Prostate gland (tissue), 2 donors: ENCODE measurements around the gene FAM83G. TPM values are rescaled to one million over a fixed set of nuclear protein-coding genes. Genes with fewer than 3 reads are reported as not detected.
A peak's percentile ranks its signal among the peaks of the same experiment; 100 is the strongest.

Experiments used
- DNase-seq: peaks from one replicate; pipeline ENCODE4 v3.0.0-alpha.2; 2019; ENCODE audit warnings: low spot score
- H3K27ac ChIP-seq, 2 donors: fragments of 200-600 bp; sonication (generic); 2 replicates each; pipeline ENCODE4 v1.5.1; 2017 to 2019
- H3K27me3 ChIP-seq: fragments of 200-600 bp; sonication (generic); replicated peaks from 2 replicates; pipeline ENCODE4 v1.5.1; 2019; ENCODE audit not compliant: insufficient read depth
- H3K36me3 ChIP-seq, 2 donors: fragments of 200-600 bp; sonication (generic); 1 replicate in 1 of 2; 2 replicates in 1 of 2; pipeline versions ENCODE4 v1.5.1 to v1.8.1; 2017 to 2019
- H3K4me1 ChIP-seq: fragments of 200-600 bp; sonication (generic); replicated peaks from 2 replicates; pipeline ENCODE4 v1.5.1; 2019
- H3K4me3 ChIP-seq, 2 donors: fragments of 200-600 bp; sonication (generic); 2 replicates each; pipeline ENCODE4 v1.5.1; 2017 to 2019
- H3K9me3 ChIP-seq: fragments of 200-600 bp; sonication (generic); 2 replicates; pipeline ENCODE4 v1.5.1; 2017
- CTCF ChIP-seq, 4 experiments: fragments of 200-600 bp in 2 of 4; fragments of 450-650 bp in 2 of 4; sonication (generic) in 2 of 4; IDR thresholded peaks; 1 replicate in 3 of 4; 2 replicates in 1 of 4; pipeline ENCODE4 v1.5.1; 2016 to 2019; ENCODE audit warnings: antibody characterized with exemption in 4 of 4, mild to moderate bottlenecking in 2 of 4, moderate library complexity in 2 of 4
- POLR2A ChIP-seq: fragments of 450-650 bp; IDR thresholded peaks from one replicate; pipeline ENCODE4 v1.6.1; 2016; ENCODE audit warnings: antibody characterized with exemption, mild to moderate bottlenecking
- POLR2AphosphoS5 ChIP-seq: sonication (generic); formaldehyde crosslinking; IDR thresholded peaks from one replicate; pipeline ENCODE4 v1.6.1; 2017; ENCODE audit warnings: antibody characterized with exemption
- WGBS: methylation state at CpG from one replicate; pipeline ENCODE4 v1.1.5; 2018; 5-methylcytosine and 5-hydroxymethylcytosine counted together
- intact Hi-C: fragments of 100-400 bp; cut with DNase I; formaldehyde crosslinking; loops from one replicate; pipeline ENCODE4 v1.14.2; 2022
- total RNA-seq, 2 donors: library from RNA; depleted of rRNA; stranded (reverse); fragments of >200 nt; gene quantifications; one replicate each; pipeline ENCODE4 v1.1.0, GENCODE V29; 2016

FAM83G gene
- total RNA-seq, 2 donors from 2014 or later = 7.3 to 9.5 TPM

DNA sequence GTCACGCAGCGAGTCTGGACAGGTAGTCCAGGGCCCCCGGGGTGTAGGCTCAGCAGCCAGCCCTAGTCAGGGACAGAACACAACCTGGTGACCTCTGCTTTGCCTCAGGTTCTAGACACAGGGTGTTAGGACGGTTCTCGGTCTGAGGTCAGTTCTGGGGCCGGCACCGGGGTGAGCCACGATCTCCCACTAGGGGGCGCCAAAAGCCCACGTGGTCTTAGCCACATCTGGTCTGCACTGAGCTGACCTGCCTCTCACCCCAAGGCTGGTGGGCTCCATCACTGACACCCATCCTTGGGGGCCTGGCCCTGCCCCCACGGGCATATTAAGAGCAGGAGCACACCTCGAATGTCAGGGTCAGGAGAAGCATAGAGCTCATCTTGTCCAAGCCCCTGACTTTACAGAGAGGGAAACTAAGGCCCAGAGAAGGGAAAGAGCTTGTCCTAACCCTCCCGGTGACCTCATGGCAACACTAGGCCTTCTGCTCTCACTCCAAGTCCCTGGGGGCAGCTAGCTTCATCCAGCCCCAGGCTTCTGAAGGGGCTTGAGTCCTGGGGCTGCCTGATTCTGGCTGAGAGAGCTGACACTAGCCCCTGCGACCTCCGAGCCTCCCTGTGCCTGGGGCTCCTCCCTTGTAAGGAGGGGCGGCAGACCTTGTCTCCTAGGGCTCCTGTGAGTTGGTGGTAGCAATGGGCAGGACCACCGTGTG, 43.6 kb downstream of the FAM83G start:
- Histone ChIP-seq H3K27me3 (no peaks in the 10 kb centered on the region), H3K36me3 (no peaks in the 10 kb centered on the region), H3K4me1 (no peaks in the 10 kb centered on the region), H3K4me3 (no peak overlapping the region), H3K9me3 (no peaks in the 10 kb centered on the region), H3K27ac (no peak overlapping the region)
- TF ChIP-seq POLR2AphosphoS5 (peak; percentile 34), POLR2A (no peak), CTCF (IDR thresholded peaks at IDR 0.05) (peak; percentile 87 to 99 (median 93))
- 54% methylated on average over 8 of the region's 17 CpGs for WGBS
- DNase-seq = peak; percentile 71
- intact Hi-C loops = loop anchor here (5.0 kb wide), 1 partner anchor 41 kb away; the partner anchor contains the start of gene FAM83G

DNA sequence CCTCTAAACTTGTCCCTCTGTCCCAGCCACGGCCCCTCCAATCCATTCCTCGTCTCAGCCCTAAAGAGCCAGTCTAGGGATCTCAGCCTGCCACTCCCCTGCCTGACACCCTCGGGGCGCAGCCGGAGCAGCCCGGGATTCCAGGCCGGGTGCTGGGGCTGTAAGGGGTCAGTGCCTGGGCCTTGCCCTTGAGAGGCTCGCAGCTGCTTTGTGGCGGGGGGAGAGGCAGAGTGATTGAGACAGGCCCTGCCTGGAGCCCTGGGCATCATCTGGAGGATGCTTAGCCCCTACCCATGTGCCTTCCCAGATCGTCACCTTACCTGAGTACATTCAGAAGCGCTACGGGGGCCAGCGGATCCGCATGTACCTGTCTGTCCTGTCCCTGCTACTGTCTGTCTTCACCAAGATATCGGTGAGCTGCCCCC, 44.3 kb downstream of the FAM83G start:
- TF ChIP-seq POLR2A (no peak), POLR2AphosphoS5 (no peak), CTCF (IDR thresholded peaks at IDR 0.05) (no peak)
- Histone ChIP-seq H3K27ac (no peak overlapping the region), H3K9me3 (no peaks in the 10 kb centered on the region), H3K4me1 (no peaks in the 10 kb centered on the region), H3K27me3 (no peaks in the 10 kb centered on the region), H3K36me3 (no peaks in the 10 kb centered on the region), H3K4me3 (no peak overlapping the region)
- DNase-seq = no peak
- intact Hi-C loops = loop anchor here (5.0 kb wide), 1 partner anchor 42 kb away; the partner anchor contains the start of gene FAM83G
- 88% methylated on average over 15 of the region's 15 CpGs for WGBS

DNA sequence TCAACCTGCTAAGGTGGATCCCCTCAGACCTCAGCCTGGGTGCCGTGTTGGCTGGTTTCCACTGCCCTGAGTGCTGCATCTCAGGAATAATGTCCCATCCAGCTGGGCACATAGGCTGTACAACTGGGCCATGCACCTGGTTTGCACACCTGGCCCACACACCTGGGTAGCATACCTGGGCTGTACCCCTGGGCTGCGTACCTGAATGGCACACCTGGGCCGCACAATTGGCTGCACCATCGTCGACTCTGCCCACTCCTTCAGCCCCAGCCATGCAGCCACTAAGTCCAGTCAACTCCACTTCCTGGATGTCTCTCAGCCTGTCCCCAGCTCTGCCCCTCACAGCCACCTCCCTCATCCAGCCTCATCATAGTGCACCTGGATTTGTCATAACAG, 44.7 kb downstream of the FAM83G start:
- Histone ChIP-seq H3K27ac (no peak overlapping the region), H3K4me1 (no peaks in the 10 kb centered on the region), H3K27me3 (no peaks in the 10 kb centered on the region), H3K9me3 (no peaks in the 10 kb centered on the region), H3K36me3 (no peaks in the 10 kb centered on the region), H3K4me3 (no peak overlapping the region)
- DNase-seq = no peak
- TF ChIP-seq POLR2AphosphoS5 = no peak
- no peak for TF ChIP-seq POLR2A
- TF ChIP-seq CTCF (IDR thresholded peaks at IDR 0.05) = no peak
- intact Hi-C loops = loop anchor here (5.0 kb wide), 1 partner anchor 42 kb away; the partner anchor contains the start of gene FAM83G
- 93% methylated on average over 5 of the region's 5 CpGs for WGBS

DNA sequence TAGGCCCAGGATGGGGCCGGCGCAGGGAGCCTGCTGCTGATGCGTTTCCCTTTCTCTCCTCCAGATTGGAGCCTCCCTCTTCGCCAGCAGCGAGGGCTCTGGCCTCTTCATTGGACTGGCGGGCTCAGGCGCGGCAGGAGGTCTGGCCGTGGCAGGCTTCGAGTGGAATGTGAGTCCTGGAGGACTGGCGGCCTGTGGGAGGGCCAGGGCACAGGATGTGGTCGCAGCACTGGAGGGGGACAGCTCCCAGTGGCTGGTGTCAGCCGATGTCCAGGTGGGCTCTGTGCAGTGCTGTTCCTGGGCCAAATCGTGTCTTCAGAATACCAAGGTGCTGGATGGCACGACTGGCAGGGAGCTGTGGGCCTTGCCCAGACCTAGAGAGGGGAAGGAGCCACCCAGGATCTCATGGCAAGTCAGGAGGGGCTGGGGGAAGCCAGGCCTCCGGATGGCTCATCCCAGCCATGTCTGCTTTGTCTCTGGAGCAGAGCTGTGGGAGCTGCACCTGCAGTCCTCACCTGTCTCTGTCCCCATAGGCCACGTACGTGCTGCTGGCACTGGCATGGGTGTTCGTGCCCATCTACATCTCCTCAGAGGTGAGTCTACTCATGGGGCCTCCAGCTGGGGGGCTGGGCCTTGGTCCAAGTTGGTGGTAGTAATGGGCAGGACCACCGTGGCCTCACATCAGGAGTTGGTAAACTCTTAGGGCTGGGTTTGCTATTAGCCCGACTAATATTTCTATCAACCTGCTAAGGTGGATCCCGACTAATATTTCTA, 45.3 kb downstream of the FAM83G start:
- Histone ChIP-seq H3K4me1 (no peaks in the 10 kb centered on the region), H3K27me3 (no peaks in the 10 kb centered on the region), H3K9me3 (no peaks in the 10 kb centered on the region), H3K27ac (no peak overlapping the region), H3K36me3 (no peaks in the 10 kb centered on the region), H3K4me3 (no peak overlapping the region)
- 85% methylated on average over 20 of the region's 22 CpGs for WGBS
- no peak for DNase-seq
- TF ChIP-seq POLR2A (no peak), CTCF (IDR thresholded peaks at IDR 0.05) (no peak), POLR2AphosphoS5 (no peak)
- intact Hi-C loops = no loop called here
